SH-SY5Y (cell line): Measurements from ENCODE around the gene ALPK3.

ENCODE experiments used
- GATA2 ChIP-seq: IDR thresholded peaks from 2 replicates; pipeline ENCODE4 v1.6.1; 2011; ENCODE audit warnings: mild to moderate bottlenecking, low read depth, low read length
- GATA3 ChIP-seq: IDR thresholded peaks from 2 replicates; pipeline ENCODE4 v1.6.1; 2011; ENCODE audit warnings: low read depth, mild to moderate bottlenecking, low read length, moderate library complexity

GRCh38 chr15:84922530-84922929, 105.4 kb downstream of the ALPK3 start:
- TF ChIP-seq GATA3, result no peak
- no peak for TF ChIP-seq GATA2
